OCI-LY7 (cell line): Measurements from ENCODE around the gene BLMH. TPM values are rescaled to one million over a fixed set of nuclear protein-coding genes. Genes with fewer than 3 reads are reported as not detected.

Experiments used
- BruUV-seq: library from RNA; stranded (reverse); fragments of 400-500 nt; replicated peaks from 2 replicates; lab custom pipeline; 2021; lab: Mats Ljungman, UMichigan
- CTCF ChIA-PET: fragments of 300-600 bp; sonication (Branson Sonifier 250); formaldehyde crosslinking; loops from one replicate; lab custom pipeline; 2022; ENCODE audit warnings: antibody characterized with exemption; ENCODE audit not compliant: unreplicated experiment; lab: Charles Lee
- POLR2A ChIA-PET: fragments of 300-600 bp; sonication (Branson Sonifier 250); formaldehyde crosslinking; loops from one replicate; lab custom pipeline; 2022; ENCODE audit warnings: antibody characterized with exemption; lab: Charles Lee
- DNase-seq: peaks from one replicate; pipeline ENCODE4 v3.0.0-alpha.2; 2015; ENCODE audit warnings: low spot score
- H2AFZ ChIP-seq: fragments of 200-600 bp; sonication (generic), shearing (Covaris generic); 2 replicates; pipeline ENCODE4 v1.6.1; 2014; ENCODE audit warnings: mild to moderate bottlenecking, antibody characterized with exemption, low read length, moderate library complexity
- H3K27ac ChIP-seq: fragments of 200-600 bp; sonication (generic); 2 replicates; pipeline ENCODE4 v1.5.1; 2014; ENCODE audit warnings: mixed run types, low read depth, mild to moderate bottlenecking, moderate library complexity, low read length, inconsistent platforms; ENCODE audit not compliant: poor library complexity, severe bottlenecking
- H3K36me3 ChIP-seq: fragments of 200-600 bp; sonication (generic); 2 replicates; pipeline ENCODE4 v1.6.1; 2014; ENCODE audit warnings: mild to moderate bottlenecking, antibody characterized with exemption, low read length, moderate library complexity, mixed read lengths; ENCODE audit not compliant: insufficient read depth
- H3K4me1 ChIP-seq: fragments of 200-600 bp; sonication (generic); 2 replicates; pipeline ENCODE4 v1.5.1; 2014; ENCODE audit warnings: mild to moderate bottlenecking, low read length; ENCODE audit not compliant: insufficient read depth, poor library complexity, severe bottlenecking
- H3K4me2 ChIP-seq: fragments of 200-600 bp; sonication (generic); 2 replicates; pipeline ENCODE4 v1.6.1; 2014; ENCODE audit warnings: mild to moderate bottlenecking, low read length
- H3K4me3 ChIP-seq: fragments of 200-600 bp; sonication (generic); 2 replicates; pipeline ENCODE4 v1.5.1; 2014; ENCODE audit warnings: mild to moderate bottlenecking, low read depth, low read length; ENCODE audit not compliant: poor library complexity, severe bottlenecking
- H3K79me2 ChIP-seq: fragments of 200-600 bp; sonication (generic); 2 replicates; pipeline ENCODE4 v1.6.1; 2016; ENCODE audit warnings: low read depth, mild to moderate bottlenecking, low read length, moderate library complexity, mixed read lengths; ENCODE audit not compliant: insufficient read depth
- H3K9me2 ChIP-seq: fragments of 200-600 bp; sonication (generic); 2 replicates; pipeline ENCODE4 v1.6.1; 2016; ENCODE audit warnings: mild to moderate bottlenecking, low read length, mixed read lengths; ENCODE audit not compliant: insufficient read depth
- H3K9me3 ChIP-seq: fragments of 200-600 bp; sonication (generic); 2 replicates; pipeline ENCODE4 v1.6.1; 2014; ENCODE audit warnings: mild to moderate bottlenecking, mixed run types, low read length, mixed read lengths
- H4K20me1 ChIP-seq: fragments of 200-600 bp; sonication (generic); 2 replicates; pipeline ENCODE4 v1.6.1; 2014; ENCODE audit warnings: mild to moderate bottlenecking, antibody characterized with exemption, low read length, moderate library complexity, mixed read lengths; ENCODE audit not compliant: insufficient read depth
- CTCF ChIP-seq: fragments of 200-600 bp; sonication (generic); conservative IDR thresholded peaks from 2 replicates; pipeline ENCODE4 v1.5.1; 2014; ENCODE audit warnings: mild to moderate bottlenecking, antibody characterized with exemption, low read length, moderate library complexity, mixed read lengths
- EZH2phosphoT487 ChIP-seq: fragments of 200-600 bp; sonication (generic); IDR thresholded peaks from 2 replicates; pipeline ENCODE4 v1.6.1; 2018; ENCODE audit warnings: low read depth, borderline replicate concordance, mild to moderate bottlenecking, mixed run types, antibody characterized with exemption, low read length, moderate library complexity, mixed read lengths
- intact Hi-C: fragments of 100-400 bp; cut with micrococcal nuclease; formaldehyde crosslinking; loops from one replicate; pipeline ENCODE4 v1.10.0; 2022; ENCODE audit not compliant: unreplicated experiment
- total RNA-seq, 2 experiments: library from RNA; depleted of rRNA in 1 of 2; stranded (reverse); fragments of >200 nt in 1 of 2; shearing (Covaris generic) in 1 of 2; gene quantifications; 2 replicates each; pipeline ENCODE4 v1.2.3, GENCODE V29; 2014 to 2022

Gene BLMH
- total RNA-seq, 2 experiments from 2014 or later = 35.0 to 65.7 TPM

GRCh38 chr17:30234296-30234695, 57.4 kb downstream of the BLMH start:
- ChIA-PET CTCF (no interaction called here), POLR2A (interaction anchor here (1.2 kb wide), 2 partner anchors 10 to 11 kb away, joined by 3 to 4 read pairs; no protein-coding TSS in a partner anchor)
- no TSS peak for BruUV-seq
- no peaks in the 10 kb centered on the region for H3K79me2 ChIP-seq
- no peak overlapping the region for H3K4me3 ChIP-seq
- H3K4me1 ChIP-seq = no peaks in the 10 kb centered on the region
- intact Hi-C loops = loop anchor here (10.0 kb wide), 1 partner anchor 129 kb away; no protein-coding TSS in a partner anchor
- no peak overlapping the region for H2AFZ ChIP-seq
- no peaks in the 10 kb centered on the region for H3K36me3 ChIP-seq
- H3K27ac ChIP-seq = no peak overlapping the region
- H3K4me2 ChIP-seq = no peak overlapping the region
- no peaks in the 10 kb centered on the region for H4K20me1 ChIP-seq
- no peaks in the 10 kb centered on the region for H3K9me2 ChIP-seq
- TF ChIP-seq EZH2phosphoT487 = no peak
- no peak for TF ChIP-seq CTCF
- H3K9me3 ChIP-seq = no peaks in the 10 kb centered on the region
- DNase-seq = no peak

GRCh38 chr17:30232824-30233427, 58.8 kb downstream of the BLMH start:
- H3K4me1 ChIP-seq = no peaks in the 10 kb centered on the region
- no peaks in the 10 kb centered on the region for H3K9me3 ChIP-seq
- DNase-seq = no peak
- ChIA-PET CTCF (no interaction called here), POLR2A (no interaction called here)
- H3K4me3 ChIP-seq = no peak overlapping the region
- no peaks in the 10 kb centered on the region for H3K79me2 ChIP-seq
- TF ChIP-seq CTCF (no peak), EZH2phosphoT487 (no peak)
- no peak overlapping the region for H3K4me2 ChIP-seq
- no peaks in the 10 kb centered on the region for H3K36me3 ChIP-seq
- no TSS peak for BruUV-seq
- no peaks in the 10 kb centered on the region for H4K20me1 ChIP-seq
- H3K27ac ChIP-seq = no peak overlapping the region
- no peaks in the 10 kb centered on the region for H3K9me2 ChIP-seq
- no peak overlapping the region for H2AFZ ChIP-seq
- intact Hi-C loops = loop anchor here (10.0 kb wide), 1 partner anchor 128 kb away; no protein-coding TSS in a partner anchor
